Endothelial cell of umbilical vein (primary cell): Measurements from ENCODE around the gene BRF1. TPM values are rescaled to one million over a fixed set of nuclear protein-coding genes. Genes with fewer than 3 reads are reported as not detected.

ENCODE experiments used
- BruUV-seq: library from RNA; stranded (reverse); fragments of 400-500 nt; replicated peaks from 2 replicates; lab custom pipeline; 2021; lab: Mats Ljungman, UMichigan
- CTCF ChIA-PET: fragments of 300-600, 350-600 bp; sonication (Branson Sonifier 250); formaldehyde crosslinking; loops from one replicate; lab custom pipeline; 2021; ENCODE audit warnings: antibody characterized with exemption, inconsistent platforms; lab: Charles Lee
- POLR2A ChIA-PET: fragments of 300-600, 350-600 bp; sonication (Branson Sonifier 250); formaldehyde crosslinking; loops from one replicate; lab custom pipeline; 2021; ENCODE audit warnings: antibody characterized with exemption, inconsistent platforms; lab: Charles Lee
- DNase-seq: peaks from one replicate; pipeline ENCODE4 v3.0.0-alpha.2; 2011; ENCODE audit warnings: low read depth, low spot score
- FAIRE-seq: peaks from 2 replicates; lab custom pipeline; 2011; peaks lifted over from hg19 to GRCh38; lab: Jason Lieb, UNC
- H2AFZ ChIP-seq: 2 replicates; pipeline ENCODE4 v1.6.0; 2012; ENCODE audit warnings: low read depth, low read length, control low read depth, inconsistent platforms
- H3K27ac ChIP-seq: 2 replicates; pipeline ENCODE4 v1.5.1; 2011; ENCODE audit warnings: low read depth, mild to moderate bottlenecking, control low read depth, low read length, moderate library complexity; ENCODE audit not compliant: insufficient read depth
- H3K27me3 ChIP-seq, 2 experiments: 2 replicates each; pipeline versions ENCODE4 v1.6.0 to v1.6.1; 2011; ENCODE audit warnings: low read length in 2 of 2, mixed read lengths in 1 of 2; ENCODE audit not compliant: control insufficient read depth in 2 of 2, insufficient read depth in 2 of 2
- H3K36me3 ChIP-seq, 2 experiments: 2 replicates in 1 of 2; 3 replicates in 1 of 2; pipeline ENCODE4 v1.5.1; 2011; ENCODE audit warnings: low read length in 2 of 2, mild to moderate bottlenecking in 1 of 2, moderate library complexity in 1 of 2; ENCODE audit not compliant: control insufficient read depth in 2 of 2, insufficient read depth in 2 of 2; ENCODE audit errors: extremely low read depth in 1 of 2
- H3K4me1 ChIP-seq: 3 replicates; pipeline ENCODE4 v1.5.1; 2011; ENCODE audit warnings: mild to moderate bottlenecking, low read length; ENCODE audit not compliant: control insufficient read depth, insufficient read depth; ENCODE audit errors: extremely low read depth
- H3K4me2 ChIP-seq: 2 replicates; pipeline ENCODE4 v1.6.1; 2011; ENCODE audit warnings: low read length, control low read depth, mixed read lengths; ENCODE audit not compliant: insufficient read depth
- H3K4me3 ChIP-seq, 3 experiments: fragments of 200-600 bp in 1 of 3; sonication (generic), shearing (Covaris generic) in 1 of 3; replicated peaks in 1 of 3; 2 replicates each; pipeline ENCODE4 v1.5.1; 2011 to 2016; ENCODE audit warnings: control low read depth in 3 of 3, low read length in 3 of 3, mild to moderate bottlenecking in 2 of 3, inconsistent platforms in 1 of 3, low read depth in 1 of 3, moderate library complexity in 1 of 3; ENCODE audit not compliant: insufficient read depth in 1 of 3
- H3K79me2 ChIP-seq: 2 replicates; pipeline ENCODE4 v1.6.0; 2012; ENCODE audit warnings: low read length, inconsistent platforms; ENCODE audit not compliant: control insufficient read depth, insufficient read depth
- H3K9ac ChIP-seq: replicated peaks from 2 replicates; pipeline ENCODE3; 2011; ENCODE audit warnings: low read length, control low read depth; ENCODE audit not compliant: insufficient read depth; ENCODE audit errors: extremely low read depth
- H3K9me1 ChIP-seq: replicated peaks from 3 replicates; pipeline ENCODE4 v1.6.0; 2011; ENCODE audit warnings: mild to moderate bottlenecking, low read length; ENCODE audit not compliant: control insufficient read depth, insufficient read depth; ENCODE audit errors: extremely low read depth
- H3K9me3 ChIP-seq: replicated peaks from 2 replicates; pipeline ENCODE4 v1.5.1; 2012; ENCODE audit warnings: low read length, inconsistent platforms; ENCODE audit not compliant: control insufficient read depth, insufficient read depth
- H4K20me1 ChIP-seq: replicated peaks from 2 replicates; pipeline ENCODE3; 2011; ENCODE audit warnings: mild to moderate bottlenecking, low read length; ENCODE audit not compliant: control insufficient read depth, insufficient read depth; ENCODE audit errors: extremely low read depth
- CTCF ChIP-seq, 2 donors: IDR thresholded peaks; 1 replicate in 1 of 2; 2 replicates in 1 of 2; pipeline ENCODE4 v1.5.1; 2011; ENCODE audit warnings: low read length in 2 of 2, mild to moderate bottlenecking in 2 of 2, moderate library complexity in 2 of 2, control low read depth in 1 of 2, inconsistent platforms in 1 of 2, low read depth in 1 of 2; ENCODE audit not compliant: insufficient read depth in 1 of 2; ENCODE audit errors: extremely low read depth in 1 of 2
- EZH2 ChIP-seq: IDR thresholded peaks from 2 replicates; pipeline ENCODE4 v1.6.1; 2012; ENCODE audit warnings: borderline replicate concordance, low read depth, mild to moderate bottlenecking, moderate library complexity, low read length, inconsistent platforms; ENCODE audit not compliant: severe bottlenecking
- FOS ChIP-seq: IDR thresholded peaks from 2 replicates; pipeline ENCODE4 v1.6.1; 2011; ENCODE audit warnings: mild to moderate bottlenecking, low read length, moderate library complexity, borderline replicate concordance; ENCODE audit not compliant: insufficient read depth
- GATA2 ChIP-seq: IDR thresholded peaks from 2 replicates; pipeline ENCODE4 v1.7.0; 2011; ENCODE audit warnings: low read depth, mild to moderate bottlenecking, moderate library complexity, mixed read lengths, low read length; ENCODE audit not compliant: insufficient read length, insufficient read depth
- JUN ChIP-seq: IDR thresholded peaks from 2 replicates; pipeline ENCODE4 v1.6.1; 2011; ENCODE audit warnings: borderline replicate concordance, low read depth; ENCODE audit not compliant: insufficient read length, insufficient read depth
- MAX ChIP-seq: IDR thresholded peaks from 2 replicates; pipeline ENCODE4 v1.6.1; 2011; ENCODE audit not compliant: insufficient read depth, insufficient read length
- MYC ChIP-seq: IDR thresholded peaks from one replicate; pipeline ENCODE4 v1.6.1; 2011; ENCODE audit warnings: mild to moderate bottlenecking, low read depth, low read length
- POLR2A ChIP-seq: IDR thresholded peaks from 2 replicates; pipeline ENCODE4 v1.6.1; 2012; ENCODE audit warnings: low read depth, mild to moderate bottlenecking, control low read depth, low read length
- POLR2AphosphoS5 ChIP-seq: IDR thresholded peaks from 2 replicates; pipeline ENCODE4 v1.6.1; 2012; ENCODE audit warnings: low read depth, mild to moderate bottlenecking, control low read depth, low read length, moderate library complexity; ENCODE audit not compliant: insufficient read depth
- dilution Hi-C: fragments of 300-500 bp; cut with MboI; formaldehyde crosslinking; loops from one replicate; pipeline ENCODE4 v1.15.0; 2019; ENCODE audit warnings: low sequenced_read_pairs; ENCODE audit not compliant: extremely low pct_ligation_motif_present
- intact Hi-C: fragments of 100-400 bp; cut with micrococcal nuclease; formaldehyde crosslinking; loops from one replicate; pipeline ENCODE4 v1.10.0; 2022
- polyA plus RNA-seq, 4 experiments: library from polyadenylated mRNA; depleted of rRNA in 3 of 4; stranded (reverse) in 3 of 4; unstranded in 1 of 4; fragments of >200 nt; gene quantifications; 2 replicates each; pipeline versions ENCODE4 v1.2.1 to v1.2.3, GENCODE V29; 2011 to 2012; ENCODE audit warnings: missing spikeins in 1 of 4
- total RNA-seq: library from RNA; stranded (reverse); gene quantifications from 2 replicates; pipeline ENCODE4 v1.2.3, GENCODE V29; 2021

BRF1 gene
- total and polyA plus RNA-seq, 2 donors (not counting 3 experiments of a cell fraction or from before 2014, with no cell fraction given): 19.0 to 47.2 TPM

- Histone ChIP-seq H3K36me3 (no peaks in the 10 kb centered on the region), H3K4me1 (peaks cover 6% of the 10 kb centered on the region), H3K27ac (no peak overlapping the region), H3K4me2 (no peak overlapping the region), H4K20me1 (no peaks in the 10 kb centered on the region), H2AFZ (no peak overlapping the region), H3K27me3 (no peaks in the 10 kb centered on the region), H3K4me3 (no peak overlapping the region), H3K9ac (no peak overlapping the region), H3K9me3 (no peaks in the 10 kb centered on the region), H3K79me2 (no peaks in the 10 kb centered on the region), H3K9me1 (no peaks in the 10 kb centered on the region)
- DNase-seq: no peak
- BruUV-seq: no TSS peak
- FAIRE-seq: no peak
- dilution Hi-C loops: no loop called here
- POLR2A ChIA-PET: no interaction called here
- CTCF ChIA-PET: interaction anchor here (0.8 to 3.8 kb wide), 4 partner anchors 13 to 92 kb away, joined by 3 to 31 read pairs (median 6); partner anchors contain the start of gene JAG2
- intact Hi-C loops: no loop called here
- no peak for TF ChIP-seq CTCF (IDR thresholded peaks at IDR 0.05; ENCODE audit: extremely low read depth in 1 of 2, insufficient read depth in 1 of 2, low read depth in 1 of 2, low read length in 2 of 2)
- no peak for TF ChIP-seq MAX
- no peak for TF ChIP-seq FOS
- no peak for TF ChIP-seq GATA2
- no peak for TF ChIP-seq JUN
- TF ChIP-seq MYC: no peak
- no peak for TF ChIP-seq POLR2AphosphoS5
- TF ChIP-seq POLR2A: no peak
- no peak for TF ChIP-seq EZH2
Observed at GRCh38 chr14:105182296-105183020, 118.3 kb downstream of the BRF1 start.
